ENCODE data around the gene CFL1. TPM values are rescaled to one million over a fixed set of nuclear protein-coding genes. Genes with fewer than 3 reads are reported as not detected.

The CFL1 gene
- total and polyA plus RNA-seq, 2 of the 8 experiments (the other 6 are each of a cell fraction or from before 2014, with no cell fraction given): 1,252 to 1,365 TPM

DNA sequence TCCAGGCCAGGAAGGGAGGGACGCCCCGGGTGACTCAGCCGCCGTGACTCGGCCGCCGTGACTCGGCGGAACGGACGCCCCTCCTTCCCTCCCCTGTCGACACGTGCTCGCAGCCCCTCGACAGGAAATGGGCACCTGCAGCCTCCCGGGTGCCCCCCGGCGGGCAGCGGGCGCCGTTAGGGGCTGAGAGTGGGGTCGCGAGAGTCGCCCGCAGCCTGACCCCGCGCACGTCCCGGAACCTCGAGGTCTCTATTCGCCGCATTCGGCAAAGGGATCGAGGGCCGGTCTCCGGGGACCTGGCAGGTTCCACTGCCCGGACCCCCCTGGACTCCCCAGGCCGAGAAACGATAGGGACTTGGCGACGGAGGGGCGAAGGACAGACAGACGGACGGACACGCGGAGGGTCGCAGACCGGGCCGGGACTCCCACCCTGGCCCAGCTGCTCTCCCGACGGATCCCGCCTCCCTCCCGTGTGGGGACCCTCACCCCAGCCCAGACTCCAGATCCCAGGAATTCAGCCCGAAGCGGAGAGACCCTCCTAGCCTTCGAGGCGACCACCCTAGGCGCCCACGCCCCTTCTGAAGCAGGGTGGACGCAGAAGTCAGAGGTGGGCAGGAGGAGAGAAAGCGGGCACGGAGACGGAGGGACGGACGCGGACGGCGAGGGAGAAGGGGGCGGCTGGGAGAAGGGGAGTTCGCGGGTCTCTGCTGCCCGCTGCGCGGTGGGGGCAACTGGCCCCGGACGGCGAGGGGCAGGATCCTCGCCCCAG lies 41.6 kb upstream of the CFL1 start (continued):
- no peak for TF ChIP-seq GABPA (IDR thresholded peaks at IDR 0.05; ENCODE audit: borderline replicate concordance, insufficient read depth, low read length)
- no peak for TF ChIP-seq BRCA1 (IDR thresholded peaks at IDR 0.05; ENCODE audit: low read depth, low read length)
- peak; percentile 72 for TF ChIP-seq SUZ12 (IDR thresholded peaks at IDR 0.05; ENCODE audit: low read length)
- TF ChIP-seq SIN3A (conservative IDR thresholded peaks at IDR 0.05 in 1 of 2, IDR thresholded peaks at IDR 0.05 in 1 of 2; ENCODE audit: low read depth in 1 of 2, low read length in 2 of 2): no peak
- TF ChIP-seq SRF (IDR thresholded peaks at IDR 0.05; ENCODE audit: low read depth, low read length): no peak
- no peak for TF ChIP-seq JUND (IDR thresholded peaks at IDR 0.05; ENCODE audit: low read length)
- no peak for TF ChIP-seq CTCF (IDR thresholded peaks at IDR 0.05; ENCODE audit: control extremely low read depth in 1 of 3, insufficient read depth in 1 of 3, low read depth in 1 of 3, low read length in 3 of 3)
- no peak for TF ChIP-seq TCF12 (IDR thresholded peaks at IDR 0.05; ENCODE audit: low read depth, low read length)
- TF ChIP-seq SIRT6 (IDR thresholded peaks at IDR 0.05; ENCODE audit: low read length): no peak
- TF ChIP-seq ASH2L (IDR thresholded peaks at IDR 0.05; ENCODE audit: low read length): no peak
- no peak for TF ChIP-seq RNF2 (IDR thresholded peaks at IDR 0.05; ENCODE audit: borderline replicate concordance, low read depth, low read length, missing control alignments, poor library complexity, severe bottlenecking)
- TF ChIP-seq CREB1 (IDR thresholded peaks at IDR 0.05): no peak
- peak; percentile 53 for TF ChIP-seq KDM4A (IDR thresholded peaks at IDR 0.05; ENCODE audit: low read depth, low read length, severe bottlenecking)
- TF ChIP-seq EP300 (IDR thresholded peaks at IDR 0.05; ENCODE audit: borderline replicate concordance in 1 of 2, low read depth in 2 of 2, low read length in 2 of 2): no peak
- TF ChIP-seq CBX8 (IDR thresholded peaks at IDR 0.05; ENCODE audit: borderline replicate concordance, low read depth, low read length): no peak
- TF ChIP-seq NANOG (IDR thresholded peaks at IDR 0.05; ENCODE audit: insufficient read depth, low read depth, low read length, poor library complexity, severe bottlenecking): no peak
- peak; percentile 96 for TF ChIP-seq MAX (IDR thresholded peaks at IDR 0.05)
- 0 out of 3 replicates have a peak, but pooled peaks of 1 of the 2 experiments have one; percentile 2 for TF ChIP-seq POLR2A (IDR thresholded peaks at IDR 0.05; ENCODE audit: control extremely low read depth in 1 of 2, low read depth in 2 of 2, low read length in 2 of 2)
- no peak for TF ChIP-seq CBX5 (IDR thresholded peaks at IDR 0.05; ENCODE audit: low read depth, low read length)
- TF ChIP-seq PHF8 (conservative IDR thresholded peaks at IDR 0.05; ENCODE audit: low read depth, low read length): 0 out of 2 replicates have a peak, but pooled peaks have one; percentile 32
- no peak for TF ChIP-seq CEBPB (IDR thresholded peaks at IDR 0.05; ENCODE audit: low read depth, low read length)
- peak; percentile 83 for TF ChIP-seq BACH1 (IDR thresholded peaks at IDR 0.05; ENCODE audit: low read length)

Data from H1 (cell line).